HCT116 (cell line): ENCODE results near the gene FRMD4A. TPM values are rescaled to one million over a fixed set of nuclear protein-coding genes. Genes with fewer than 3 reads are reported as not detected.

Experiments
- ATAC-seq: fragments of 200-7000 bp; cut with Tn5 transposase; 2 replicates; pipeline ENCODE4 v1.9.1; 2020; ENCODE audit warnings: mild to moderate bottlenecking, moderate library complexity
- BruUV-seq: library from RNA; stranded (reverse); fragments of 400-500 nt; replicated peaks from 2 replicates; lab custom pipeline; 2021; lab: Mats Ljungman, UMichigan
- CTCF ChIA-PET: fragments of 300-600 bp; sonication (Branson Sonifier 250); formaldehyde crosslinking; loops from one replicate; lab custom pipeline; 2021; ENCODE audit warnings: antibody characterized with exemption; lab: Charles Lee
- POLR2A ChIA-PET: fragments of 300-600, 350-600 bp; sonication (Branson Sonifier 250); formaldehyde crosslinking; loops from one replicate; lab custom pipeline; 2021; ENCODE audit warnings: antibody characterized with exemption; lab: Charles Lee
- RAD21 ChIA-PET, 2 experiments: fragments of 300-600 bp; sonication (Branson Sonifier 250); formaldehyde crosslinking; loops; one replicate each; lab custom pipeline; 2023; ENCODE audit warnings: low total read pairs in 2 of 2; ENCODE audit not compliant: uncharacterized antibody in 2 of 2, unreplicated experiment in 2 of 2, low non-redundant PET in 1 of 2; lab: Charles Lee
- DNase-seq: peaks from one replicate; pipeline ENCODE4 v3.0.0-alpha.2; 2010; ENCODE audit warnings: low read depth, low spot score
- H2AFZ ChIP-seq: fragments of 200-600 bp; shearing (Covaris generic), sonication (generic); 2 replicates; pipeline ENCODE4 v1.6.1; 2017; ENCODE audit warnings: low read depth, mixed run types, mixed read lengths, antibody characterized with exemption, low read length; ENCODE audit not compliant: poor library complexity, severe bottlenecking
- H3K27ac ChIP-seq: 2 replicates; pipeline ENCODE4 v1.5.1; 2012; ENCODE audit warnings: low read depth, low read length
- H3K27me3 ChIP-seq: fragments of 200-600 bp; sonication (generic); 2 replicates; pipeline ENCODE4 v1.6.1; 2016; ENCODE audit warnings: mixed run types, low read length, mixed read lengths; ENCODE audit not compliant: insufficient read depth
- H3K36me3 ChIP-seq, 2 experiments: fragments of 200-500 bp in 1 of 2; fragments of 200-600 bp in 1 of 2; sonication (Bioruptor generic) in 1 of 2; sonication (generic) in 1 of 2; 2 replicates each; pipeline versions ENCODE4 v1.5.1 to v1.6.1; 2014 to 2016; ENCODE audit warnings: low read length in 2 of 2, inconsistent platforms in 1 of 2, mixed read lengths in 1 of 2, mixed run types in 1 of 2; ENCODE audit not compliant: insufficient read depth in 2 of 2, control insufficient read depth in 1 of 2
- H3K4me1 ChIP-seq, 2 experiments: fragments of 200-600 bp in 1 of 2; sonication (generic) in 1 of 2; 2 replicates each; pipeline versions ENCODE4 v1.5.1 to v1.6.1; 2012 to 2017; ENCODE audit warnings: low read length in 2 of 2, inconsistent platforms in 1 of 2, mild to moderate bottlenecking in 1 of 2, mixed read lengths in 1 of 2, mixed run types in 1 of 2, moderate library complexity in 1 of 2; ENCODE audit not compliant: insufficient read depth in 2 of 2, control insufficient read depth in 1 of 2
- H3K4me2 ChIP-seq: fragments of 200-600 bp; sonication (generic); 2 replicates; pipeline ENCODE4 v1.6.1; 2017; ENCODE audit warnings: mixed run types, low read length, mixed read lengths
- H3K4me3 ChIP-seq, 2 experiments: fragments of 200-600 bp in 1 of 2; sonication (generic) in 1 of 2; replicated peaks in 1 of 2; 2 replicates each; pipeline ENCODE4 v1.5.1; 2011 to 2016; ENCODE audit warnings: low read length in 2 of 2, control low read depth in 1 of 2, low read depth in 1 of 2, mild to moderate bottlenecking in 1 of 2, mixed read lengths in 1 of 2, mixed run types in 1 of 2
- H3K79me2 ChIP-seq: fragments of 200-600 bp; sonication (generic); 2 replicates; pipeline ENCODE4 v1.6.1; 2017; ENCODE audit warnings: mild to moderate bottlenecking, mixed run types, low read length, moderate library complexity, mixed read lengths; ENCODE audit not compliant: insufficient read depth
- H3K9ac ChIP-seq: fragments of 200-600 bp; sonication (generic); 2 replicates; pipeline ENCODE4 v1.6.1; 2016; ENCODE audit warnings: low read length, mixed read lengths
- H3K9me2 ChIP-seq: fragments of 200-600 bp; sonication (generic), shearing (Covaris generic); 2 replicates; pipeline ENCODE4 v1.6.1; 2017; ENCODE audit warnings: mixed run types, mild to moderate bottlenecking, moderate library complexity; ENCODE audit not compliant: insufficient read depth
- H3K9me3 ChIP-seq, 2 experiments: fragments of 200-500 bp in 1 of 2; fragments of 200-600 bp in 1 of 2; sonication (Bioruptor generic) in 1 of 2; sonication (generic) in 1 of 2; 2 replicates each; pipeline ENCODE4 v1.6.1; 2014 to 2017; ENCODE audit warnings: low read length in 2 of 2, mixed read lengths in 2 of 2, inconsistent platforms in 1 of 2, low read depth in 1 of 2, mild to moderate bottlenecking in 1 of 2, mixed run types in 1 of 2, moderate library complexity in 1 of 2; ENCODE audit not compliant: control insufficient read depth in 1 of 2, insufficient read depth in 1 of 2
- H4K20me1 ChIP-seq: fragments of 200-600 bp; sonication (generic), shearing (Covaris generic); 2 replicates; pipeline ENCODE4 v1.6.1; 2017; ENCODE audit warnings: mixed run types, mild to moderate bottlenecking, moderate library complexity; ENCODE audit not compliant: insufficient read depth
- CBX3 ChIP-seq: IDR thresholded peaks from 2 replicates; pipeline ENCODE4 v1.6.1; 2012; ENCODE audit warnings: low read depth
- EGR1 ChIP-seq: IDR thresholded peaks from 2 replicates; pipeline ENCODE4 v1.6.1; 2012; ENCODE audit warnings: low read depth
- ELF1 ChIP-seq: IDR thresholded peaks from 2 replicates; pipeline ENCODE4 v1.6.1; 2012; ENCODE audit warnings: low read depth, borderline replicate concordance
- EZH2 ChIP-seq: fragments of 200-600 bp; sonication (generic); IDR thresholded peaks from 2 replicates; pipeline ENCODE4 v1.6.1; 2017; ENCODE audit warnings: antibody characterized with exemption, mixed run types
- EZH2phosphoT487 ChIP-seq: fragments of 200-600 bp; IDR thresholded peaks from 2 replicates; pipeline ENCODE4 v1.6.1; 2018; ENCODE audit warnings: antibody characterized with exemption, borderline replicate concordance
- JUND ChIP-seq: IDR thresholded peaks from 2 replicates; pipeline ENCODE4 v1.6.1; 2012
- POLR2A ChIP-seq: IDR thresholded peaks from 2 replicates; pipeline ENCODE4 v1.7.0; 2011; ENCODE audit warnings: borderline replicate concordance; ENCODE audit not compliant: insufficient read depth, insufficient read length; ENCODE audit errors: extremely low read depth
- POLR2AphosphoS5 ChIP-seq: IDR thresholded peaks from 2 replicates; pipeline ENCODE4 v1.6.1; 2011; ENCODE audit warnings: mild to moderate bottlenecking, low read depth, low read length, moderate library complexity
- RAD21 ChIP-seq: IDR thresholded peaks from 2 replicates; pipeline ENCODE4 v1.6.1; 2012; ENCODE audit warnings: low read depth, mild to moderate bottlenecking
- SIN3A ChIP-seq: IDR thresholded peaks from 2 replicates; pipeline ENCODE4 v1.6.1; 2012; ENCODE audit warnings: low read depth
- TCF7L2 ChIP-seq: IDR thresholded peaks from 2 replicates; pipeline ENCODE4 v1.7.0; 2011; ENCODE audit warnings: borderline replicate concordance, inconsistent platforms; ENCODE audit not compliant: insufficient read depth, insufficient read length; ENCODE audit errors: extremely low read depth
- YY1 ChIP-seq: IDR thresholded peaks from 2 replicates; pipeline ENCODE4 v1.6.1; 2011; ENCODE audit warnings: low read length, low read depth, moderate library complexity, mild to moderate bottlenecking; ENCODE audit not compliant: insufficient replicate concordance; ENCODE audit errors: extremely low read depth
- ZFX ChIP-seq: fragments of 450-650 bp; IDR thresholded peaks from 2 replicates; pipeline ENCODE4 v1.6.1; 2017
- ZNF274 ChIP-seq: fragments of 200-500 bp; sonication (Bioruptor generic); IDR thresholded peaks from 2 replicates; pipeline ENCODE4 v1.6.1; 2014; ENCODE audit warnings: mild to moderate bottlenecking, low read depth, low read length, inconsistent platforms
- intact Hi-C: fragments of 100-400 bp; cut with micrococcal nuclease; formaldehyde crosslinking; loops from 2 replicates; pipeline ENCODE4 v1.10.0; 2022
- total RNA-seq: library from RNA; stranded (reverse); gene quantifications from one replicate; pipeline ENCODE4 v1.2.1, GENCODE V29; 2021; ENCODE audit not compliant: unreplicated experiment
- TF ChIP-seq, protein P1 (sequence below), 3 experiments: fragments of 200-600 bp in 1 of 3; sonication (generic) in 1 of 3; IDR thresholded peaks in 2 of 3; conservative IDR thresholded peaks in 1 of 3; 2 replicates each; pipeline ENCODE4 v1.5.1; 2012 to 2017; ENCODE audit warnings: low read depth in 2 of 3, low read length in 2 of 3, antibody characterized with exemption in 1 of 3, borderline replicate concordance in 1 of 3, control low read depth in 1 of 3, mild to moderate bottlenecking in 1 of 3, mixed read lengths in 1 of 3, mixed run types in 1 of 3, moderate library complexity in 1 of 3; ENCODE audit not compliant: insufficient read depth in 1 of 3
- TF ChIP-seq, protein P2 (sequence below): IDR thresholded peaks from 2 replicates; pipeline ENCODE4 v1.6.1; 2012; ENCODE audit warnings: low read depth
- TF ChIP-seq, protein P3 (sequence below): IDR thresholded peaks from 2 replicates; pipeline ENCODE4 v1.6.1; 2011; ENCODE audit warnings: mild to moderate bottlenecking, low read length, moderate library complexity; ENCODE audit not compliant: insufficient replicate concordance; ENCODE audit errors: extremely low read depth

The FRMD4A gene
- total RNA-seq, 1 experiment from 2014 or later = 0.20 TPM

DNA sequence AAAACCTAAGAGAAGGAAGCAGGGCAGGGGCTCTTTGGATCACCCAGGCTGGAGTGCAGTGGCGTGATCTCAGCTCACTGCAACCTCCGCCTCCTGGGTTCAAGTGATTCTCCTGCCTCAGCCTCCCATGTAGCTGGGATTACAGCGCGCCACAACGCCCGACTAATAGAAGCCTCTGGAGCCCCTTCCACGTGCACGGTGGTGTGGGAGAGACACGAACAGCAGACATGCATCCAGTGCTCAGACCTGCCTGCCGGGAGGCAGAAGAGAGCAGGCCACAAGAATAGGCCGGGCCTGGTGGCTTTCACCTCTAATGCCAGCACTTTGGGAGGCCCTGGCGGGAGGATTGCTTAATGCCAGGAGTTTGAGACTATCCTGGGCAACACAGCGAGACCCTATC is 647.7 kb downstream of the FRMD4A start (continued):
- TF ChIP-seq, protein P1, sequence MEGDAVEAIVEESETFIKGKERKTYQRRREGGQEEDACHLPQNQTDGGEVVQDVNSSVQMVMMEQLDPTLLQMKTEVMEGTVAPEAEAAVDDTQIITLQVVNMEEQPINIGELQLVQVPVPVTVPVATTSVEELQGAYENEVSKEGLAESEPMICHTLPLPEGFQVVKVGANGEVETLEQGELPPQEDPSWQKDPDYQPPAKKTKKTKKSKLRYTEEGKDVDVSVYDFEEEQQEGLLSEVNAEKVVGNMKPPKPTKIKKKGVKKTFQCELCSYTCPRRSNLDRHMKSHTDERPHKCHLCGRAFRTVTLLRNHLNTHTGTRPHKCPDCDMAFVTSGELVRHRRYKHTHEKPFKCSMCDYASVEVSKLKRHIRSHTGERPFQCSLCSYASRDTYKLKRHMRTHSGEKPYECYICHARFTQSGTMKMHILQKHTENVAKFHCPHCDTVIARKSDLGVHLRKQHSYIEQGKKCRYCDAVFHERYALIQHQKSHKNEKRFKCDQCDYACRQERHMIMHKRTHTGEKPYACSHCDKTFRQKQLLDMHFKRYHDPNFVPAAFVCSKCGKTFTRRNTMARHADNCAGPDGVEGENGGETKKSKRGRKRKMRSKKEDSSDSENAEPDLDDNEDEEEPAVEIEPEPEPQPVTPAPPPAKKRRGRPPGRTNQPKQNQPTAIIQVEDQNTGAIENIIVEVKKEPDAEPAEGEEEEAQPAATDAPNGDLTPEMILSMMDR (IDR thresholded peaks at IDR 0.05 in 2 of 3, conservative IDR thresholded peaks at IDR 0.05 in 1 of 3; ENCODE audit: borderline replicate concordance in 1 of 3, insufficient read depth in 1 of 3, low read depth in 2 of 3, low read length in 2 of 3) = no peak

DNA sequence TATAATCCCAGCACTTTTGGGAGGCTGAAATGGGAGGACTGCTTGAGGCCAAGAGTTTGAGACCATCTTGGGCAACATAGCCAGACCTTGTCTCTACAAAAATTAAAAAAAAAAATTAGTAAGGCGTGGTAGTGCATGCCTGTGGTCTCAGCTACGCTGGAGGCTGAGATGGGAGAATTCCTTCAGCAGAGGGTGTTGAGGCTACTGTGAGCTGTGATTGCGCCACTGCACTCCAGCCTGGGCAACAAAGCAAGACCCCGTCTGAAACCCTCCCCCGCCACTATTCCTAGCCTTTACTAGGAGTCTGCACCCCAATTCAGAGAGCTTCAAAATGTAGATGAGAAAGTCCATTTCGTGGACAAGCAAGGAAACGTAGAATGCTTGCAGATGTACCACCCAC is 648.8 kb downstream of the FRMD4A start:
- ATAC-seq (no peak), DNase-seq (no peak)
- TF ChIP-seq POLR2AphosphoS5 (no peak), ELF1 (no peak), POLR2A (no peak), EZH2phosphoT487 (no peak), ZFX (no peak), EZH2 (no peak), EGR1 (no peak), YY1 (no peak), TCF7L2 (no peak), SIN3A (no peak), ZNF274 (no peak), JUND (no peak), CBX3 (no peak), RAD21 (no peak)
- TF ChIP-seq, protein P2, sequence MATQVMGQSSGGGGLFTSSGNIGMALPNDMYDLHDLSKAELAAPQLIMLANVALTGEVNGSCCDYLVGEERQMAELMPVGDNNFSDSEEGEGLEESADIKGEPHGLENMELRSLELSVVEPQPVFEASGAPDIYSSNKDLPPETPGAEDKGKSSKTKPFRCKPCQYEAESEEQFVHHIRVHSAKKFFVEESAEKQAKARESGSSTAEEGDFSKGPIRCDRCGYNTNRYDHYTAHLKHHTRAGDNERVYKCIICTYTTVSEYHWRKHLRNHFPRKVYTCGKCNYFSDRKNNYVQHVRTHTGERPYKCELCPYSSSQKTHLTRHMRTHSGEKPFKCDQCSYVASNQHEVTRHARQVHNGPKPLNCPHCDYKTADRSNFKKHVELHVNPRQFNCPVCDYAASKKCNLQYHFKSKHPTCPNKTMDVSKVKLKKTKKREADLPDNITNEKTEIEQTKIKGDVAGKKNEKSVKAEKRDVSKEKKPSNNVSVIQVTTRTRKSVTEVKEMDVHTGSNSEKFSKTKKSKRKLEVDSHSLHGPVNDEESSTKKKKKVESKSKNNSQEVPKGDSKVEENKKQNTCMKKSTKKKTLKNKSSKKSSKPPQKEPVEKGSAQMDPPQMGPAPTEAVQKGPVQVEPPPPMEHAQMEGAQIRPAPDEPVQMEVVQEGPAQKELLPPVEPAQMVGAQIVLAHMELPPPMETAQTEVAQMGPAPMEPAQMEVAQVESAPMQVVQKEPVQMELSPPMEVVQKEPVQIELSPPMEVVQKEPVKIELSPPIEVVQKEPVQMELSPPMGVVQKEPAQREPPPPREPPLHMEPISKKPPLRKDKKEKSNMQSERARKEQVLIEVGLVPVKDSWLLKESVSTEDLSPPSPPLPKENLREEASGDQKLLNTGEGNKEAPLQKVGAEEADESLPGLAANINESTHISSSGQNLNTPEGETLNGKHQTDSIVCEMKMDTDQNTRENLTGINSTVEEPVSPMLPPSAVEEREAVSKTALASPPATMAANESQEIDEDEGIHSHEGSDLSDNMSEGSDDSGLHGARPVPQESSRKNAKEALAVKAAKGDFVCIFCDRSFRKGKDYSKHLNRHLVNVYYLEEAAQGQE = no peak
- TF ChIP-seq, protein P3, sequence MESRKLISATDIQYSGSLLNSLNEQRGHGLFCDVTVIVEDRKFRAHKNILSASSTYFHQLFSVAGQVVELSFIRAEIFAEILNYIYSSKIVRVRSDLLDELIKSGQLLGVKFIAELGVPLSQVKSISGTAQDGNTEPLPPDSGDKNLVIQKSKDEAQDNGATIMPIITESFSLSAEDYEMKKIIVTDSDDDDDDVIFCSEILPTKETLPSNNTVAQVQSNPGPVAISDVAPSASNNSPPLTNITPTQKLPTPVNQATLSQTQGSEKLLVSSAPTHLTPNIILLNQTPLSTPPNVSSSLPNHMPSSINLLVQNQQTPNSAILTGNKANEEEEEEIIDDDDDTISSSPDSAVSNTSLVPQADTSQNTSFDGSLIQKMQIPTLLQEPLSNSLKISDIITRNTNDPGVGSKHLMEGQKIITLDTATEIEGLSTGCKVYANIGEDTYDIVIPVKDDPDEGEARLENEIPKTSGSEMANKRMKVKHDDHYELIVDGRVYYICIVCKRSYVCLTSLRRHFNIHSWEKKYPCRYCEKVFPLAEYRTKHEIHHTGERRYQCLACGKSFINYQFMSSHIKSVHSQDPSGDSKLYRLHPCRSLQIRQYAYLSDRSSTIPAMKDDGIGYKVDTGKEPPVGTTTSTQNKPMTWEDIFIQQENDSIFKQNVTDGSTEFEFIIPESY = no peak
- BruUV-seq = no TSS peak
- Histone ChIP-seq H3K36me3 (no peaks in the 10 kb centered on the region), H3K4me2 (no peak overlapping the region), H3K9me3 (no peaks in the 10 kb centered on the region), H3K79me2 (no peaks in the 10 kb centered on the region), H3K4me1 (no peaks in the 10 kb centered on the region), H3K4me3 (no peak overlapping the region), H3K27me3 (no peaks in the 10 kb centered on the region), H4K20me1 (no peaks in the 10 kb centered on the region), H3K27ac (no peak overlapping the region), H3K9ac (no peak overlapping the region), H2AFZ (no peak overlapping the region), H3K9me2 (no peaks in the 10 kb centered on the region)
- intact Hi-C loops = no loop called here
- ChIA-PET POLR2A (no interaction called here), CTCF (no interaction called here), RAD21 (no interaction called here)
